Stomach (tissue), 9 donors: Measurements from ENCODE around the gene IGSF21. TPM values are rescaled to one million over a fixed set of nuclear protein-coding genes. Genes with fewer than 3 reads are reported as not detected.

ENCODE experiments used
- DNase-seq, 2 donors: peaks; one replicate each; pipeline versions ENCODE4 v3.0.0 to v3.0.0-alpha.2; 2013 to 2019
- H3K27ac ChIP-seq, 5 donors: fragments of 200-600 bp in 4 of 5; sonication (generic) in 4 of 5; one replicate each; pipeline ENCODE4 v1.5.1; 2013 to 2019; ENCODE audit warnings: mild to moderate bottlenecking in 1 of 5, moderate library complexity in 1 of 5
- H3K27me3 ChIP-seq, 3 donors: fragments of 200-600 bp; sonication (generic); one replicate each; pipeline ENCODE4 v1.5.1; 2017 to 2019; ENCODE audit warnings: mixed run types in 1 of 3
- H3K36me3 ChIP-seq, 4 donors: fragments of 200-600 bp; sonication (generic); 1 replicate in 3 of 4; 2 replicates in 1 of 4; pipeline ENCODE4 v1.5.1; 2016 to 2019
- H3K4me1 ChIP-seq, 4 donors: fragments of 200-600 bp; sonication (generic); one replicate each; pipeline ENCODE4 v1.5.1; 2016 to 2019
- H3K4me3 ChIP-seq, 4 donors: fragments of 200-600 bp; sonication (generic) in 3 of 4; one replicate each; pipeline ENCODE4 v1.5.1; 2016 to 2019; ENCODE audit warnings: mild to moderate bottlenecking in 1 of 4
- H3K9me3 ChIP-seq, 4 donors: fragments of 200-600 bp; sonication (generic); one replicate each; pipeline ENCODE4 v1.5.1; 2016 to 2019
- EP300 ChIP-seq: sonication (generic); formaldehyde crosslinking; IDR thresholded peaks from one replicate; pipeline ENCODE4 v1.6.1; 2017; ENCODE audit warnings: antibody characterized with exemption
- POLR2A ChIP-seq, 4 donors: fragments of 450-650 bp; IDR thresholded peaks; one replicate each; pipeline ENCODE4 v1.6.1; 2016; ENCODE audit warnings: antibody characterized with exemption in 4 of 4, control low read depth in 2 of 4, mild to moderate bottlenecking in 1 of 4, moderate library complexity in 1 of 4
- POLR2AphosphoS5 ChIP-seq, 3 donors: sonication (generic); formaldehyde crosslinking; IDR thresholded peaks; one replicate each; pipeline ENCODE4 v1.6.1; 2016; ENCODE audit warnings: antibody characterized with exemption in 3 of 3
- WGBS, 5 donors: extraction: QIAGEN DNeasy Blood & Tissue Kit in 3 of 5; methylation state at CpG; one replicate each; pipeline versions ENCODE4 v1.1.5 to v1.1.7; 2013 to 2018; 5-methylcytosine and 5-hydroxymethylcytosine counted together
- intact Hi-C: fragments of 100-400 bp; cut with DNase I; formaldehyde crosslinking; loops from one replicate; pipeline ENCODE4 v1.15.1; 2023; ENCODE audit warnings: low total_unique reads
- polyA plus RNA-seq, 3 donors: library from polyadenylated mRNA; stranded (reverse); fragments of 200-250 nt; gene quantifications; one replicate each; pipeline ENCODE4 v1.2.3, GENCODE V29; 2013
- total RNA-seq, 5 donors: library from RNA; depleted of rRNA; stranded (reverse); fragments of >200 nt; gene quantifications; one replicate each; pipeline versions ENCODE4 v1.1.0 to v1.2.3, GENCODE V29; 2014 to 2016
- TF ChIP-seq, protein P1 (sequence below), 7 experiments: fragments of 450-650 bp in 4 of 7; fragments of 200-600 bp in 3 of 7; sonication (generic) in 3 of 7; IDR thresholded peaks; one replicate each; pipeline ENCODE4 v1.5.1; 2016 to 2019; ENCODE audit warnings: antibody characterized with exemption in 7 of 7, control low read depth in 2 of 7, mild to moderate bottlenecking in 1 of 7
- donor health status: healthy with polysubstance abuse.
- donor health status: Bipolar disorder and iron deficiency.
- donor health status: healthy.

IGSF21 gene
- total and polyA plus RNA-seq, 8 donors, result 0.25 to 2.0 (median 1.1) TPM; not detected in 3

DNA sequence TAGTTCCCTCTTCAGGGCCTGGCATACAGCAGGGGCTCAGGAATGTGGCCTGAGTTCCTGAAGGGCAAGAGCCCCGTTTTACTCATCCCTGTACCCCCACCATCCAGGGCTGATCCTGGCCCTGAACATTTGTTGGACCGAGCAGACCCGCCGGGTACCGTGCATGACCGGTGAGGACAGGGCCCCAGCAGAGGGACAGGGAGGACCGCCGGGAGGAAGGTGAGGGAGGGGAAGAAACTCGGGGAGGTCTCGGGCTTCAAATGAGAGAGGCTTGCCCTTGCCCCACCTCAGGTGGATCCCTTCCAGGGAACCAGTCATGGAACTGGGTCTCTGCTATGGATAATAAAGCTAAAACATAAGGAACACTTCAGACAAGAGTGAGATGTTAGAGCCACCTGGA lies 205.4 kb downstream of the IGSF21 start:
- intact Hi-C loops, result no loop called here
- no peak for TF ChIP-seq POLR2A (IDR thresholded peaks at IDR 0.05)
- TF ChIP-seq, protein P1, sequence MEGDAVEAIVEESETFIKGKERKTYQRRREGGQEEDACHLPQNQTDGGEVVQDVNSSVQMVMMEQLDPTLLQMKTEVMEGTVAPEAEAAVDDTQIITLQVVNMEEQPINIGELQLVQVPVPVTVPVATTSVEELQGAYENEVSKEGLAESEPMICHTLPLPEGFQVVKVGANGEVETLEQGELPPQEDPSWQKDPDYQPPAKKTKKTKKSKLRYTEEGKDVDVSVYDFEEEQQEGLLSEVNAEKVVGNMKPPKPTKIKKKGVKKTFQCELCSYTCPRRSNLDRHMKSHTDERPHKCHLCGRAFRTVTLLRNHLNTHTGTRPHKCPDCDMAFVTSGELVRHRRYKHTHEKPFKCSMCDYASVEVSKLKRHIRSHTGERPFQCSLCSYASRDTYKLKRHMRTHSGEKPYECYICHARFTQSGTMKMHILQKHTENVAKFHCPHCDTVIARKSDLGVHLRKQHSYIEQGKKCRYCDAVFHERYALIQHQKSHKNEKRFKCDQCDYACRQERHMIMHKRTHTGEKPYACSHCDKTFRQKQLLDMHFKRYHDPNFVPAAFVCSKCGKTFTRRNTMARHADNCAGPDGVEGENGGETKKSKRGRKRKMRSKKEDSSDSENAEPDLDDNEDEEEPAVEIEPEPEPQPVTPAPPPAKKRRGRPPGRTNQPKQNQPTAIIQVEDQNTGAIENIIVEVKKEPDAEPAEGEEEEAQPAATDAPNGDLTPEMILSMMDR (IDR thresholded peaks at IDR 0.05), result no peak
- TF ChIP-seq EP300, result no peak
- TF ChIP-seq POLR2AphosphoS5 (IDR thresholded peaks at IDR 0.05), result no peak
- no peak overlapping the region for H3K4me3 ChIP-seq
- WGBS, 5 donors, result 80 to 90% (median 86%) methylated on average over 10 of the region's 10 CpGs
- H3K36me3 ChIP-seq, result no peaks in the 10 kb centered on the region
- H3K4me1 ChIP-seq, result no peaks in the 10 kb centered on the region
- H3K9me3 ChIP-seq, result peaks cover 0 to 7% (median 0%) of the 10 kb centered on the region in 4 donors
- no peak overlapping the region for H3K27ac ChIP-seq
- no peak for DNase-seq
- H3K27me3 ChIP-seq, result peaks cover 0 to 36% (median 0%) of the 10 kb centered on the region in 3 donors

DNA sequence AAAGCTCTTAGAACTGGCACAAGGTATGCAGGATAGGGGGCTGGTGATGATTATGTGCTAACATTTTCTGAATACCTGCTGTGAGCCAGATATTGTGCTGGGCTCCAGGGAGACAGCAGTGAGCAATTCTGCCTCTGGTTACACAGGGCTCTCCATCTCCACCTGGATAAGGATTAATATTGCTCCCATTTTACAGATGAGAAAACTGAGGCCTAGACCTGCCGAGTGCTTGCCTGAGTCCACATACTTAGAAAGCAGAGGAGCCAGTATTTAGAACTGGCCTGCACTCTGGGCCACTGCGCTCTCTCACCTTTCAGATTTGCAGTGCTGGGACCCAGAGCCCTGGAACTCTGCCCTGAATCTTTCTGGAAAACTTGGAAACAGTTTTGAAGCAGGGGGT lies 205.9 kb downstream of the IGSF21 start:
- Histone ChIP-seq H3K4me3 (no peak overlapping the region), H3K4me1 (no peaks in the 10 kb centered on the region), H3K9me3 (peaks cover 0 to 7% (median 0%) of the 10 kb centered on the region in 4 donors), H3K27me3 (peaks cover 0 to 35% (median 0%) of the 10 kb centered on the region in 3 donors), H3K36me3 (no peaks in the 10 kb centered on the region), H3K27ac (no peak overlapping the region)
- intact Hi-C loops, result no loop called here
- TF ChIP-seq POLR2A (IDR thresholded peaks at IDR 0.05) (no peak), EP300 (no peak), POLR2AphosphoS5 (IDR thresholded peaks at IDR 0.05) (no peak)
- TF ChIP-seq, protein P1 (IDR thresholded peaks at IDR 0.05), result no peak
- no peak for DNase-seq
- 87 to 98% (median 90%) methylated on average over 2 of the region's 2 CpGs for WGBS, 5 donors

DNA sequence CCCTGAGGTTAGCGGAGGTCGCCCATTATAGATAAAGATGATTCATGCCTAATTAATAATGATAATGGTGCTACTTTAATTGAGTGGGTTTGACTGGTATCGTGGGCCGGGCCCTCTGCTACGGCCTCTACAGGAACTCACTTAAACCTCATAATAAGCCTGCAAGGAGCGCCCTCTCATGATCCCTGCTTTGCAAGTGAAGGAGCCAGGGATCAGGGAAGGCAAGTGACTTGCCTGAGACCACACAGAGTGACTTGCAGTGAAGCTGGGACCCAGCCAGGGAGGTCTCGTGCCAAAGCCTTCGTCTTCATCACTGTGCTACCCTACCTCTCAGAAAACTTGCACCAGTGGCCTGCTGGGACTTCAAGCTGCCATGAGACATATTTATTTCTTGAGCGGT lies 206.8 kb downstream of the IGSF21 start:
- Histone ChIP-seq H3K27me3 (peaks cover 0 to 26% (median 0%) of the 10 kb centered on the region in 3 donors), H3K4me1 (no peaks in the 10 kb centered on the region), H3K9me3 (peaks cover 0 to 14% (median 7%) of the 10 kb centered on the region in 4 donors), H3K4me3 (no peak overlapping the region), H3K27ac (no peak overlapping the region), H3K36me3 (no peaks in the 10 kb centered on the region)
- intact Hi-C loops, result no loop called here
- 62 to 84% (median 80%) methylated on average over 9 of the region's 9 CpGs for WGBS, 5 donors
- DNase-seq, result no peak
- TF ChIP-seq POLR2AphosphoS5 (IDR thresholded peaks at IDR 0.05) (no peak), EP300 (no peak), POLR2A (IDR thresholded peaks at IDR 0.05) (no peak)
- TF ChIP-seq, protein P1 (IDR thresholded peaks at IDR 0.05), result no peak

DNA sequence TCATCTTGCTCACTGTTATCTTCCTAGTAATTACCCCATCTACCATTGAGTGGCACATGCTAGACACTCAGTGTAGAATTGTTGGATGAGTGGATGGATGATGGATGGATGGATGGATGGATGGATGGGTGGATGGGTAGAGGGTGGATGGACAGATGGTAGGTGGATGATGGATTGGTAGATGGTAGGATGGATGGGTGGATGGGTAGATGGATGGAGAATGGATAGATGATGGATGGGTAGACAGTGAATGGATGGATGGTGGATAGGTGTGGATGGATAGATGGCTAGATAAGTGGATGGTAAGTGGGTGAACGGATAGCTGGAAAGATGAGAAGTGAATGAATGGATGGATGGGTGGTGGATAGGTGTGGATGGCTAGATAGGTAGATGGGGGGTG lies 207.9 kb downstream of the IGSF21 start:
- intact Hi-C loops, result no loop called here
- no peaks in the 10 kb centered on the region for H3K36me3 ChIP-seq
- H3K27ac ChIP-seq, result no peak overlapping the region
- TF ChIP-seq POLR2AphosphoS5 (IDR thresholded peaks at IDR 0.05) (no peak), POLR2A (IDR thresholded peaks at IDR 0.05) (no peak), EP300 (no peak)
- TF ChIP-seq, protein P1 (IDR thresholded peaks at IDR 0.05), result no peak
- H3K4me1 ChIP-seq, result peaks cover 0 to 10% (median 7%) of the 10 kb centered on the region in 4 donors
- 81 to 100% (median 87%) methylated on average over 1 of the region's 1 CpG for WGBS, 5 donors
- DNase-seq, result no peak
- H3K4me3 ChIP-seq, result no peak overlapping the region
- H3K9me3 ChIP-seq, result peaks cover 0 to 14% (median 7%) of the 10 kb centered on the region in 4 donors
- H3K27me3 ChIP-seq, result peaks cover 0 to 18% (median 0%) of the 10 kb centered on the region in 3 donors
